ENCODE data around the gene UIMC1.
A peak's percentile ranks its signal among the peaks of the same experiment; 100 is the strongest.

Gene UIMC1

GRCh38 chr5:176980818-176981217, 25.8 kb downstream of the UIMC1 start:
- no peak for TF ChIP-seq CTCF (IDR thresholded peaks at IDR 0.05; ENCODE audit: extremely low read depth, missing control alignments)

GRCh38 chr5:176979669-176980068, 26.9 kb downstream of the UIMC1 start:
- peak; percentile 15 for DNase-seq (ENCODE audit: low spot score)
- TF ChIP-seq CTCF (IDR thresholded peaks at IDR 0.05; ENCODE audit: extremely low read depth, missing control alignments) = no peak

More at GRCh38 chr5:176980818-176981217, 25.8 kb downstream of the UIMC1 start:
- no peak for DNase-seq (ENCODE audit: low spot score)

GRCh38 chr5:176965633-176966032, 40.9 kb downstream of the UIMC1 start:
- no peak for TF ChIP-seq CTCF (IDR thresholded peaks at IDR 0.05; ENCODE audit: extremely low read depth, missing control alignments)
- no peak for DNase-seq (ENCODE audit: low spot score)

GRCh38 chr5:176959051-176959450, 47.5 kb downstream of the UIMC1 start:
- TF ChIP-seq CTCF (IDR thresholded peaks at IDR 0.05; ENCODE audit: extremely low read depth, missing control alignments) = no peak
- DNase-seq (ENCODE audit: low spot score) = peak; percentile 40

- DNase-seq (ENCODE audit: low spot score) = no peak
- no peak for TF ChIP-seq CTCF (IDR thresholded peaks at IDR 0.05; ENCODE audit: extremely low read depth, missing control alignments)
Observed at GRCh38 chr5:176956756-176957155, 49.8 kb downstream of the UIMC1 start.

GRCh38 chr5:176955895-176956294, 50.7 kb downstream of the UIMC1 start:
- no peak for DNase-seq (ENCODE audit: low spot score)
- TF ChIP-seq CTCF (IDR thresholded peaks at IDR 0.05; ENCODE audit: extremely low read depth, missing control alignments) = no peak

GRCh38 chr5:176954050-176954449, 52.5 kb downstream of the UIMC1 start:
- no peak for DNase-seq (ENCODE audit: low spot score)
- TF ChIP-seq CTCF (IDR thresholded peaks at IDR 0.05; ENCODE audit: extremely low read depth, missing control alignments) = no peak

All from GM20000 (cell line).